ENCODE results near the gene HNRNPK. TPM values are rescaled to one million over a fixed set of nuclear protein-coding genes. Genes with fewer than 3 reads are reported as not detected.
"Not testable (repeated sequence)": the region's sequence is repeated elsewhere in the genome, so short reads cannot be mapped to it uniquely, and the experiment has no call there.

Gene HNRNPK
- total and polyA plus RNA-seq, 2 of the 13 experiments (the other 11 are each of a cell fraction or from before 2014, with no cell fraction given) = 321 to 712 TPM

- TF ChIP-seq HOMEZ (CRISPR knock-in tag; IDR thresholded peaks at IDR 0.05; ENCODE audit: low read depth) (no peak), KDM4B (CRISPR knock-in tag; IDR thresholded peaks at IDR 0.05) (0 out of 2 replicates have a peak, but pooled peaks have one; percentile 14), HMGXB3 (CRISPR knock-in tag; IDR thresholded peaks at IDR 0.05; ENCODE audit: borderline replicate concordance) (peak; percentile 8; the same call in 1 of the 2 replicates), TCF12 (IDR thresholded peaks at IDR 0.05) (no peak), TCF12 (CRISPR knock-in tag; IDR thresholded peaks at IDR 0.05) (0 out of 2 replicates have a peak, but pooled peaks have one; percentile 20), CAMTA2 (CRISPR knock-in tag; IDR thresholded peaks at IDR 0.05; ENCODE audit: borderline replicate concordance) (peak; percentile 63; the same call in 1 of the 2 replicates), BHLHE40 (IDR thresholded peaks at IDR 0.05; ENCODE audit: low read length) (no peak)
Measured at GRCh38 chr9:83956086-83956435, 24.0 kb downstream of the HNRNPK start (continued).

- H3K4me3 ChIP-seq (replicated peaks in 1 of 3; ENCODE audit: insufficient read depth in 1 of 3, low read depth in 2 of 3, low read length in 3 of 3); POLR2A ChIA-PET; BruUV-seq (replicated peaks); H3K4me1 ChIP-seq (ENCODE audit: insufficient read depth, low read length); CTCF ChIA-PET (ENCODE audit: low intra/inter-chr PET ratio, low total read pairs); H4K20me1 ChIP-seq (ENCODE audit: insufficient read depth, low read length); H3K27me3 ChIP-seq (ENCODE audit: control insufficient read depth in 1 of 2, insufficient read depth in 2 of 2, low read length in 2 of 2); H3K9me3 ChIP-seq (ENCODE audit: low read length); FAIRE-seq; H2AFZ ChIP-seq (ENCODE audit: low read length); ATAC-seq; DNase-seq (ENCODE audit: low spot score); intact Hi-C loops (cut with micrococcal nuclease; ENCODE audit: unreplicated experiment); H3K27ac ChIP-seq (ENCODE audit: extremely low read length, insufficient read depth, low read length); in situ Hi-C loops (cut with HindIII; ENCODE audit: extremely low pct_ligation_motif_present, low pct_unique_long_range_greater_than_20kb); H3K9ac ChIP-seq (ENCODE audit: insufficient read depth, low read depth, low read length); H3K4me2 ChIP-seq (ENCODE audit: low read depth, low read length); H3K79me2 ChIP-seq (ENCODE audit: insufficient read depth, low read length): not testable (repeated sequence)
- 91% methylated on average over 7 of the region's 39 CpGs for WGBS (ENCODE audit: low lambda C conversion rate)
- peaks cover 1 to 24% of the 10 kb centered on the region in 2 experiments; a peak in 3 of 5 replicates for H3K36me3 ChIP-seq (replicated peaks in 1 of 2; ENCODE audit: control insufficient read depth in 1 of 2, insufficient read depth in 2 of 2, low read length in 2 of 2)
Measured at GRCh38 chr9:83948096-83948495, 31.9 kb downstream of the HNRNPK start.

All from HepG2 (cell line).